ENCODE data around the gene OSBPL10.
"Not testable (repeated sequence)": the region's sequence is repeated elsewhere in the genome, so short reads cannot be mapped to it uniquely, and the experiment has no call there.

The OSBPL10 gene

GRCh38 chr3:31695280-31696008 is 285.6 kb downstream of the OSBPL10 start:
- no peak overlapping the region for H3K27ac ChIP-seq
- TF ChIP-seq ZFX (IDR thresholded peaks at IDR 0.05; ENCODE audit: borderline replicate concordance) (no peak), CTCF (IDR thresholded peaks at IDR 0.05) (peak; percentile 32)

DNA sequence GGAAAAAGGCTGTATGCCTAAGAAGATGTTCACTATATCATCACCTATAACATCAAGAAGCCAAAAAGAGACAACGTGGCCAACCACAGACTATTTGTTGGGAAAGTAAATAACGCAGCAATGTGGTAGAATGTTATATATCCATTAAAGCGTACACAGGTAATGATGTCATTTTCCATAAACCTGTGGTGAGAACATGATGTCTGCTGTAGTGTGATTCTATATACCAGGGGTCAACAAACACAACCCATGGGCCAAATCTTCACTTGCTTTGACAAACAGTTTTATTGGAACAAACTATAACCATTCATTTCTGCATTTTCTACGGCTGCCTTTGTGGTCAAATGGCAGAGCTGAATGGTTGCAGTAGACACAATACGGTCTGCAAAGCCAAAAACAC is 287.7 kb downstream of the OSBPL10 start:
- H3K27ac ChIP-seq, result no peak overlapping the region
- TF ChIP-seq CTCF (IDR thresholded peaks at IDR 0.05) (no peak), ZFX (IDR thresholded peaks at IDR 0.05; ENCODE audit: borderline replicate concordance) (no peak)

- TF ChIP-seq ZFX (IDR thresholded peaks at IDR 0.05; ENCODE audit: borderline replicate concordance), result no peak
- TF ChIP-seq CTCF (IDR thresholded peaks at IDR 0.05), result no peak
- no peak overlapping the region for H3K27ac ChIP-seq
Measured at GRCh38 chr3:31692751-31693150, 288.3 kb downstream of the OSBPL10 start.

DNA sequence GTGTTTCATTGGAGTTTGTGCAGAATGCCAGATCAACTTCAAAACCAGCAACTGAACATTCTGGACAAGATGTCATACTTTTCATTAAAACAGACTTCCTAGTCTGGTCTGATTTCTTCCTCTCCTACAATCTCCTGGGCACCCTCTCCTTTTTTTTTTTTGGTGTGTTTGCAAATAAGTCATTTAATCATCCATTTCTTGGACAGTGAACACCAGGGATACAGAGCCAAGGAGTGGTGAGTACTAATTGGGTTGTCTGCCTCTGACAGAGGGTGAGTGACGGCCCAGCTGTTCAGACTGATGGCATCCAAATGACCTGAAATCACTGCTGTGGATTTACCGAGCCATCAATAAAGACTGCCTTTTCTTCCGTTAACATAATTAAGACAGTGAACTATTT is 290.3 kb downstream of the OSBPL10 start:
- no peak for TF ChIP-seq CTCF (IDR thresholded peaks at IDR 0.05)
- no peak for TF ChIP-seq ZFX (IDR thresholded peaks at IDR 0.05; ENCODE audit: borderline replicate concordance)
- no peak overlapping the region for H3K27ac ChIP-seq

GRCh38 chr3:31689523-31689922 is 291.5 kb downstream of the OSBPL10 start:
- not testable (repeated sequence) for H3K27ac ChIP-seq

DNA sequence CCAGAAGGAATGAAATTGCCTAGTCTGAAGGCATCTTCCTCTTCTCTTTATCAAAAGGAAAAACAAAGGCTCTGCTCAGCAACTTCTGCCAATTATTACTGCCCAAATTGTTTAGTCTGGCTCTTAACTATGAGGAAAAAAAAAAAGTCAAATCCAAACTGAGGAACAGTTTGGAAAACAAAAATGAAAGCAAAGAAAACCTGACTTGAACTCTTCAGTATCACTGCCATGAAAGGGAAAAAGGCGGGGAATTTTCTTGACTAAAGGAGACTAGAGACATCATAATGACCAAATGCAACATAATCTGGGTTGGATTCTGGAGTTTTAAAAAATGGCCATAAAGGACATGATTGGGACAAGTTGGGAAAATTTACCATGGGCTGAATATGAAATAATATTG is 292.1 kb downstream of the OSBPL10 start:
- TF ChIP-seq CTCF (IDR thresholded peaks at IDR 0.05) (no peak), ZFX (IDR thresholded peaks at IDR 0.05; ENCODE audit: borderline replicate concordance) (no peak)
- H3K27ac ChIP-seq, result no peak overlapping the region

DNA sequence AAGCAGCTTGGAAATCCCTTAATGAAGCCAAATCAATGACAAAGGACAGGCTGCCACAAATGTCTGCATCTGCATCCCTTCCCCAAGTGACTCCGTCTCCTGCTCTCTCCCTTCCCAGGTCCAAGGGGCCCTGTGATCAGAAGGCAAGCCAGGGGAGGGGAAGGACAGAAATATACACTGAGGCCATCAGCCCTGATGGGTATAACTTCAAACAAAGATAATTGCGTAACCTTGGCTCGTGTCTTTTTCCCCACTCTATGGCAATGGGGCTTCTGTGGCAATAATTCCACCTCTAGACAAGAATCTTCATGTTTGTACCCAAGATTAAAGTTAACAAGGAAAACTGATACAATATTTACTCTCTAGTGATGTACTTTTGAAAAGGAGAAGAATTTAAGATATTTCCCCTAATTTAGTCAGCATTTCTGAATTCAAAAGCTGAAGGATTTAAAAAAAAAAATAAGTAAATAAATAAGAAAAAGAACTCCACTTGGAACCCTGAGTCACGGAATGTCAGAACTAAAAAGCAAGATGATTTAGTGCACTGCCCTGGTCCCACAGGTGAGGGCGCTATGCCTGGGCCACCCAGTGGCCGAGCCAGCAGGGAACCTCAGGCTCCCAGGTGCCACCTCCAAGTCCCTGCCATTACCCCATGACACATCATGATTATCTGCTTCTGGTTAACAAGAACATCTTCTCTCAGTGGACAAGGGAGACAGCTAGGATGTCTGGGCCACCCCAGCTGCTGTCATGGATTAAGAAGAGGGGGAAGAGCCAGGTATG is 293.9 kb downstream of the OSBPL10 start:
- TF ChIP-seq ZFX (IDR thresholded peaks at IDR 0.05; ENCODE audit: borderline replicate concordance), result no peak
- TF ChIP-seq CTCF (IDR thresholded peaks at IDR 0.05), result peak; percentile 37

More for the DNA sequence above, 293.9 kb downstream of the OSBPL10 start:
- H3K27ac ChIP-seq, result no peak overlapping the region
